NCI-H82 treated with DMSO at 0.1 percent for 48 hours (cell line): ENCODE measurements around the gene LMAN1L.

Experiments
- DNase-seq: peaks from one replicate; lab custom pipeline; 2025; ENCODE audit not compliant: unreplicated experiment; lab: John Stamatoyannopoulos, UW

Gene LMAN1L

DNA sequence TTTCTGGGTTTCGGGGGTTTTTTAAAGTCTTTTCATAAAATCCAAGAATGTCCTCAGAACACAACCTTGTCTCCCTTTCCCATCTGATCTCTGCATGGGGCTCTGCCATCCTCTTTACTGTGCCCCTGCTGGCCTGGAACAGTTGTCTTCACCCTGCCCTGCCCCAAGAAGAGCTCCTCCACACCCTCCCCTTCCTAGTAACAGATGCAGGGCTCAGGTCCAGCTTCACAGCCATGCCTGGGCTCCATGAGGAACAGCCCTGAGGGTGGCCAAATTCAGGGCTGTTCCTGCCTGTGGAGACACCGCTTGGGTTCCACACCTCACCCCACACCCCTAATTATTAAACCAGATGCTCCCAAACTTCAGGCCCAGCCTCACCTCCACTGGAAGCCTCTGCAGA lies 43.2 kb downstream of the LMAN1L start:
- DNase-seq, result no peak

DNA sequence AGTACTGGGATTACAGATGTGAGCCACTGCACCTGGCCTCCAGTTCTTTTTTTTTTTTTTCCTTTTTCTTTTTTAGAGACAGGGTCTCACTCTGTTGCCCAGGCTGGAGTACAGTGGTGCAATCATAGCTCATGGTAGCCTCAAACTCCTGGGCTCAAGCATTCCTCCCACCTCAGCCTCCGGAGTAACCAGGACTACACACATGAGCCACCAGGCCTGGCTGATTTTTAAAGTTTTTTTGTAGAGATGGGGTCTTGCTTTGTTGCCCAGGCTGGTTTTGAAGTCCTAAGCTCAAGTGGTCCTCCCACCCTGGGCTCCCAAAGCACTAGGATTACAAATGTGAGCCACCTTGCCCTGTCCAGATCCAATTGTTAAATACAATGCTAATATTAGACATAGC lies 43.9 kb downstream of the LMAN1L start:
- DNase-seq, result no peak

DNA sequence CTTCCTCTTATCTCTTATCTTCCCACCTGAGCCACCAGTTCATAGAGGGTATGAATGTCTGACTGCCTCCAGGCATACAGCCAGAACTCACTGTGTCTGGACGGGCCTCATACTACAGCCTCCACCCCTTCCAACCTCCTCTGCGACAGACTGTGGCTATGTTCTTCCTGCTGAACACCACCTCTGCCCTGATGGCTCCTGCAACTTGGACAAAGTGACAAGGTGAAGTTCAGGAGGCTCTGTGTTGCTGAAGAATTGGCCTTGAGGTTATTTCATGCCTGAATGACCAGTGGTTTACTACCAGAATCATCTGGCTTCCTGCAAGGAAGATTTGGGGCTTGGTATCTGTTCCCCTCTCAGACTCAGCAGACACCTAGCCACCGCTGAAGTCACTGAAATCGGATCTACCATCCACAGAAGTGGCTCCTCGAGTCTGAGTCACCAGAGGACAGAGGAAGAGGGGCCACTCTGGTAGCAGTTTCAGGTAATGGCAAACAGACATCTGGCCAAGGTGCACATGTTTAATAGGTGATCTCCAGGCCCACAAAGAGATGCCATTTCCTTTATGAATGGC lies 44.5 kb downstream of the LMAN1L start:
- DNase-seq, result no peak

DNA sequence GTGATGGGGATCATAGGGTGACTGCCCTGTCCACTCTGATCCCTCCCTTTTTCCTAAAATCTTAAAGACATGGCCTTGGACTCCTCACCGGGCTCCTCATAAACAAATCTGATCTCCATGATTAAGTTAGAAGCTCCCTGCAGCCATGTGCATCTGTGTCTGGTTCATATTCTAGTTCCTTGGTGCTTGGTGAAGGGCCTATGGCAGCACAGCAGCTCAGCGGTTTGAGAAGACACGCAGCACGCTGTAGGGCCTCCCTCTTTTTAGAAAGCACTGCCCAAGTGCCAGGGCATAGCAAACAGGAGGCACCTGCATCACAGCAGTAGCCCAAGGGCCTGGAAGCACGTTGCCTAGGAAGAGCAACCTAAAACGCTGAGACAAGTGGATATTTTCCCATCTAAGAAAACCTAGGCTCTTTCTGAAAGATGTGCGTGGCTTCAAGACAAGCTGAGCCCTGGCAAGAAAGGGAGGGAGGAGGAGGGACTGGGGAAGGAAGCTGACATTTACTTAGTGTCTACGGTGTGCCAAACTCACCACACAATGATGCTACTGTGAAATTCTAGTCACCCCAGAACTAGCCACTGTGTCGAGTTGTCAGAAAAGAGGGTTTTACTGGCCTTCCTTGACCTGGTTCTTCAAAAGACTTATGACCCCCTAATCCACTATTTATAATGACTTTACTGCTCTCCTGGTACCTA lies 45.2 kb downstream of the LMAN1L start:
- no peak for DNase-seq

DNA sequence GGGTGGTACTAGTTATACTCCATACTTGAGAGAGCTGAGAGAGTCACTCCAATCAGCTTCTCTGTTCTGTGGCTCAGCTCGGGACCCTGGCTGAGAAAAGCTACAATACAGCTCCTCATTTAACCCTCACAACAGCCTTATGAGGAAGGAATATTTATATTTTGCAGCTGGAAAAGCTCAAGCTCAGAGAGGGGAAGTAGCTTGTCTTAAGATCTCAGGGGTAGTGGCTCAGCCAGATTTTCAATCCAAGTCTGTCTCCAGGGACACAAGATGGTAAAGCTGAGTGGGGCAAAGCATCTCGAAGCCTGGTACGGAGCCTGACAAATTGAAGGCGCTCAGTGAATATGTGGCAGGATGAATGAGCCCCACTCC lies 45.7 kb downstream of the LMAN1L start:
- DNase-seq, result no peak

DNA sequence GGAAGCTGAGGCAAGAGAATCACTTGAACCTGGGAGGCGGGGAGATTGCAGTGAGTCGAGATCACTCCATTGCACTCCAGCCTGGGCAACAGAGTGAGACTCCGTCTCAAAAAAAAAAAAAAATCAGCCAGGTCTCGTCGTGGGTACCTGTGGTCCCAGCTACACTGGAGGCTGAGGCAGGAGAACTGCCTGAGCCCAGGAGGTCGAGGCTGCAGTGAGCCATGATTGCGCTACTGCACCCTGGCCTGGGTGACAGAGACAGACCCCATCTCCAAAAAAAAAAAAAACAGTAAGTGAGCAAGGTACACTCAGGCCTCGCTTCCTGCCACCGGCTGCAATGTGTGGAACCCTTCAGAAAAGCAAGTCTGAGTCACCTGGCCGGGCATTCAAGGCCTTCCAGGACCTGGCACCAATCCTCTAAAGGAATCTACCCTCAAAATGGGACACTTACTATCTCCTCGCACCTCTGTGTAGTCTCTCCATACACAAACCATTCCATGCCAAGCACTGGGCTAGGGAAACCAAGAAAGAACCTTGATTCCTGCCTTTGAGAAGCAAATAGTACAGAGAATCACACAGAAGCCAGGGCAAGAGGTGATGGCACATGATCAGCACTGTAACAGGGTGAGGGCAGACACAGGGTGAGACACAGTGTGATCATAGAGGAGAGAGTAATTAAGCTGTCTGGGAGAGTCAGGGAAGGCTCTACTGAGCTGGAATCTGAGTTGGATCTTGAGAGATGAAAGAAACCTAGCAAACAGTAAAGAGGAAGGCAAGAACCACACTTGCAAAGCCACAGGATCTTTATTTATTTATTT lies 50.8 kb downstream of the LMAN1L start:
- no peak for DNase-seq

DNA sequence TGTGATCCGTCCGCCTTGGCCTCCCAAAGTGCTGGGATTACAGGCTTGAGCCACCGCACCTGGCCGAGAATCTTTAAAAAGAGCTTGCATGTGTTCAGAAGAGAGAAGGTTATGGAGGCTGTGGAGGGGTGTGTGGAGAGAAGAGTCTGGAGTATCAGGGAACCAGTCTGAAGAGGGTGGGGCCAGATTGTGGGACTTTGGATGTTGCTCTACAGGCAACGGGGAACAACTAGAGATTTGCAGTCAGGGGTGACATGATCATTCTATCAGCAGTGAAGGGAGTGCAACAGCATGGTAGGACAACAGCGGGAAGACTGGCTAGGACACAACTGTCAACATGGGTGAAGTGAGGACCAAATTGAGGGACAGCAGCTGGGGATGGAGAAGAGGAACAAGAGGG lies 51.7 kb downstream of the LMAN1L start:
- no peak for DNase-seq

DNA sequence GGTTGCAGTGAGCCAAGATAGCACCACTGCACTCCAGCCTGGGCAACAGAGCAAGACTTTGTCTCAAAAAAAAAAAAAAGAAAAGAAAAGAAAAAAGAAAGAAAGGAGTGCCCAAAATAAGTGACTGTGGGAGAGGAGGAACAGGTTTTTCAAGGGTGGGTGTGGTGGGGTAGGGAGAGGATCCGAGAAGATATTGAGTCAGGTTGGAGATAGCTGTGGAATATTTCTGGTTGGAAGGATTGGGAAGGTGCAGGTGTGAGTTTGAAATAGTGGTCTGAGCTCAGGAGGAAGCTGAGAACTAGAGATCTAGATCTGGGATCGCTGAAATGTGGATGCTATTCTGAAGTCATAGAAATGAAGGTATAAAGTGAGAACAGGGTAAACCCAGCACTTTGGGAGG lies 52.7 kb downstream of the LMAN1L start:
- DNase-seq, result no peak

DNA sequence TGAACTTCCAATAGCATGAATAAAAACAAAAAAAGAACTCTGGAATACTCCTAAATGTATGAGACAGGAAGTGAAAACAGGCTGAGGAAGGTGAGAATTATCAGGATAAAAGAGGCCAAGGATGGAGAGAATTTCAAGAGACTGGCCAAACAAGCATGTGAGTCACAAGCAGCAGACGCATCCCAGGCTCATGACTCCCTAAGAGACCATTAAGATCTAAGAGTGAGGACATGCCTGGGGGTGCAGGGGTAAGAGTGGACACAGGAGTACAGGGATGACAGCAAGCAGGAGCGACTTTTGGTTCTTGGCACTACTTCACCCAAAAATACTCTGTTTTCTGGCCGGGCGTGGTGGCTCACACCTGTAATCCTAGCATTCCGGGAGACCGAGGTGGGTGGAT lies 53.5 kb downstream of the LMAN1L start:
- DNase-seq, result no peak

DNA sequence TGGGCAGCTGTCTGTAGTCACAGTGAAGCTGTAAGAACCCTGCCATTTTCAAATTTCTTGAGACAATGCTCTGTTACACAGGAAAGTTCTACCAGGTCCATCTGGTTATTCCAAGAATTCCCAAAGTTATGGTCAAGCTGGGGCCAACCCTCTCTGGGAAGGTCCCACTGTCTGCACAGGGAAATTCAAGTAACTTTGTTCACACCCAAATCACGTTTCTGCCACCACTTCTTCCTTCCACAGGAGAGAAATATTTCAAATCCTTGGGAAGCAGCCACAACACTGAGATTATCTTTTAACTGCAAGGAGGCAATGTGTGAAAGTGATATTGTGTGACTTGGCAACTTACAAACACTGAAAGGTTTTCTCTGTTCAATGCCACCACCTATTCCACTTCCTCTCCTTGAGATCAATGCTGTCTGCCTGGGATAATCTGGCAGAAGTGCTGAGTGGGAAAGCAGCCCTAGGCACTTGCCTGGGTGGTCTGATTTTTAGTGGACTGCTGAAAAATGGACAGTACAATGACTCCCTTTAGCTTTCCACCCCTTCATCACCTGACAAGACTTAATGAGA lies 54.9 kb downstream of the LMAN1L start:
- no peak for DNase-seq

DNA sequence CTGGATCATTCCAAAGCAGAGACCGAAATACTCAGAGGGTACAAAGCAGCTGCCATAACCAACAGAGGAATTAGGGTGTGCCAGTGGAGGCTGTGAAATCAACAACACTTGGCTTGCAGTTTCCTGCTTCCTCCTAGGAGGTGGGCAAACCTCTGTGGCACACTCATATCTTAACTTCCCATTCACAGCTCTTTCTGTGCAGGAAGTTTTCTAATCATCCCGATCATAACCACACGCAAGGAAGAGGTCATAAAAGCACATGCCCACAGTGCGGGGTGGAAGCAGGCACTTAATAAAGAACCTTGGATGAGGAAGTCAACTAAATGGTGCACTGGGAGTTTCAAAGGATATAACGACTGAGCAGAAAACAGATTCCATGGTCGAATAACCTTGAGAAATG lies 55.4 kb downstream of the LMAN1L start:
- DNase-seq, result no peak

DNA sequence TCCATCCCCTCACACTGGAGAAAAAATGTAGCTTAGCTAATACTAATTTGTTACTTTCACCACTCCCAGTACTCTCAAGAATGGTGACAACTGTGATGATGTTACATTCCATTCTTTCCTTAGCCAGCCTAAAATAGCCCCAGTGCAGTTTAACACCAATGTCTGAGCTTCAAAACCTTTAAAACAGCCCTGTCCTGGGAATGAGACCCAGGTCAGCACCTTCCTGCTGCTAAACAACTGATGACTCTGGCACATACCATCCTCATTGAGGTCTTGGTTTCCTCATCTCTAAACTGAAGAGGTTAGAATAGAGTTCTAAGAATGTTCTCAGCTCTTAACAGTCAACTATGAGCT lies 56.7 kb downstream of the LMAN1L start:
- no peak for DNase-seq

DNA sequence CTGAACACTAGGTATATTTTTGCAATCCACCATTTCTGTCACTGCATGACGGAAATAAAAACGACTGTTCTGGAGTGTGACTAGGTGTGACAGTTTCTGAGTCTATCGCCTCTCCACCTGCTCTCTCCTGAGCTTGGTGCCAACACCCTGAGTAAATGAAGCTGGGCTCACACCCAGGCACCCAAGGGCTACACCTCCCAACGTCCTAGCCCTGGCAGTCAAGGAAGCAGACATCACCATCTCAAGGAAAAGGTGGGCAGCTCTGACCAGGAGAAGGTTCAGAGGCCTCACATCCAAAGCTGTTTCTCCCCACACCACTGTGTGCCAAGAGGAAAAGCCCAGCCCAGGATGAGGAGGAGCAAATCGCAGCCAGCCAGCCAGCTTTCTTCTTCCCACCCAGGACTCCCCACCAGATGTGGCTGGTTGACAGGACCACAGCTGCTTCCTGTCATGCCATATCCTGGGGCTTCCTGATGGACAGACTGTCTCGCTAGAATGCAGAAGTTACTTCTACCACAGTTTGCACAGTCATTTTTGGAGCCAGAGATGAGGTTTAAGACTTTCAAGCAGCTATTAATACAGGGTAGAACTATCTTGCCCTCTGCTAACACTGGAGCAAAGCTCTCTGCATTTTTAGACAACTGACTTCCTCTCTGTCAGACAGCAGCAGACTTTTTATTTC lies 57.2 kb downstream of the LMAN1L start:
- DNase-seq, result no peak

DNA sequence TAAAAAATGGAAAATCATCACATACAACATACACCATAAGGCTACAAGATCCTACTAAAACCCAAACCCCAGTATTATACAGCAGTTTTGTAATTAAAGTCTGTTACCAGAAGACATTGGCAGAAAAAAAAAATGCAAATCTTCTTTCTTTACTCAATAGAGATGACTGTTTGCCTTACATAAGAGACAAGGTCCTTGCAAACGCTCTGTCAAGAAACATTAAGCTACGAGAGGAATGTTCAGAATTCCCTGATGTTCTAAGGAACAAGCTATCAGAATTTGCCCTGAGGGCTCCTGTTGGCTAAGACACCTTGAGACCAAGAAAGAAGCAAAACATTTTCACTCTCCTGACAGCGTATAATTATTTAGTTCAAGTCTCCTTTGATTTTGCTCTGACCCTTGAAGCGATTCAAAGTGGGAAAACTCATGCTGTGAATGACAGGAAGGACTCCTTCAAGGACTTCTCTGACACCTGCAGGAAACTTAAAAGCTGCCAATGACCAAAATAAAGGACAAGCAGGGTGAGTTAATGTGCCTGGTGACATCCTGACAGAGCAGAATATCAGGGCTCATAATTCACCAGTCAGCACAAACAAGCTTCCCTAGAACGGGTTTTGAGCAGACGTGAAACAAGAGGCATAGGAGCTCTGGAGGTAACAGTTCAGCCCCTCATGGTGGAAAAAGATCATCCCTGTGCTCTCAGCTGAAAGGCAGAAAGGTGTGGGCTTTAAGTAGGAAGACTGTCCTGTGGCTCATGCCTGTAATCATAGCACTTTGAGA lies 58.0 kb downstream of the LMAN1L start:
- DNase-seq, result no peak

DNA sequence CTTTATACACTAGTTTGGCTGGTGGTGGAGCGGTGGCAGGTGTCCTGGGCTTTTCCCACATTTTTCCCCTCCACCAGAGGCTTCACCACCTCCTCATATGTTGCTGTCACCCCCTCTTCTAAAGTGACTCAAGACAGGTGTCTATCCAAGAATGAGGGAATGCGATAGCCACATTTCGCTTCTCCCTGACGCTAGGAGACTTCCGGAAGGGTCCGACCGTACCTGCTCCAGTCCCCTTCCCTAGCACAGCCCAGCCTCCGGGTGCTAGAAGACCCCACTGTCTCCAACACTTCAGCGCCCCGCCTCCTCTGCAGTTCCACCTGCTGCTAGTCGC lies 60.0 kb downstream of the LMAN1L start:
- DNase-seq, result no peak

DNA sequence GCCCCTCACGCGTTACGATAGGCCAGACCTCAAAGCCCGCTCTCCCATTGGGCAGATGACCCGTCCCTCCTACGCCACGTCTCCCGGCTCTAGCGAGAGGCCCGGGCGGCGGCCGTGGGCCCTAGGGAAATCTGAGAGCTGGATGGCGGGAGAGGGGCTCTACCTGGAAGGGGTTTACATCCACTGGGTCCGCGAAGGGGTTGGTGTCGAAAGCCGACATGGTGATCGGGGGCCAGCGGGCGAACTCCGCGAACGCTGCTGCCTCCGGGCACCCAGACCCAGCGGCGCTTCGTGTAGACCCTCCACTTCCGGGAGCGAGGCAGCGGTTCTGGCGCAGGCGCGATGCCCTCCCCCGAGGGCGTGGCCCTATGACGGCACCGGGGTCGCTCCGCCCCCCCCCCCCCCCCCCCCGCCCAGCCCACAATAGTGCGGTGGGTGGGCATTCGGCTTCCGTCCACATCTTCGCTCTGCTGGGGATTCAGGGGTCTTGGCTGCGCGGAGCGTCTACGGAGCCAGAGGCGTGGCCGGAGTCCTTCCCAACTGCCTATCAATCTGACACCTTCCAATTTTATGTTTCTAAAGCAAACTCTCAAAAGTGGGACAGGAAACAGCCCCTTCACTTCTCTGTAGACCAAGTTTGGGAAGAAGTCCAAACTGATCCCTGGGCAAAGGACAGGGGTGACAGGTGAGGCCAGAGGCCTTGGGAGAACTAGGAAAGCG lies 60.6 kb downstream of the LMAN1L start, which contains the start of gene SCAMP2:
Gene SCAMP2, minus strand, starts transcription at position 330 of the 720 bp plus-strand sequence. Its CDS starts 110 bp downstream, at position 220.
- DNase-seq, result peak; percentile 83

DNA sequence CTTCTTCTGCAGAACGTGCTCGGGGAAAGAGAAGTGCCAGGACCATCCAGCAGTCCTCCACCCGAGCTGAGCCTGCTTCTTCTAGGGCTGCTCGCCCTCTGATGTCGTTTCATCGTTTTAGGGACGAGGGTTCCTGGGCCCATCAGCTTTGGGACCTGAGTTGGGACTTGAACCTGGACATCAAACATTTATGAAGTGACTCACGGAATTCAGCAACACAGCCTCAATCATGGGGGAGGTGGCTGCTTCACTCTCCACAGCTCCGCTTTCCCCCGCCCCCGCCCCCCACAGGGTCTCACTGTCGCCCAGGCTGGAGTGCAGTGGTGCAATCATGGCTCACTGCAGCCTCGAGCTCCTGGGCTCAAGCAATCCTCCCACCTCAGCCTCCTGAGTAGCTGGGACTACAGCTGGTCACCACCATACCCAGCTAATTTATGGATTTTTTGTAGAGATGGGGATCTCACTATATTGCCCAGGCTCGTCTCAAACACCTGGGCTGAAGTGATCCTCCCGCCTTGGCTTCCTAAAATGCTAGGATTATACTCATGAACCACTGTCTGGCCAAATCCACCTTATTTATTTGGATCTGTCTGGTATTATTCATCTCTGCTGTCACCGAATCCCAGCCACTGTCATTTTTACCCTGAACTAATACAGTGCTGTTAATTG lies 61.3 kb downstream of the LMAN1L start:
- no peak for DNase-seq
